NCI-H345 treated with DMSO at 0.1 percent for 48 hours (cell line): ENCODE measurements around the gene RWDD3.

Experiments used
- DNase-seq: peaks from one replicate; lab custom pipeline; 2025; ENCODE audit not compliant: unreplicated experiment; lab: John Stamatoyannopoulos, UW

Gene RWDD3, protein sequence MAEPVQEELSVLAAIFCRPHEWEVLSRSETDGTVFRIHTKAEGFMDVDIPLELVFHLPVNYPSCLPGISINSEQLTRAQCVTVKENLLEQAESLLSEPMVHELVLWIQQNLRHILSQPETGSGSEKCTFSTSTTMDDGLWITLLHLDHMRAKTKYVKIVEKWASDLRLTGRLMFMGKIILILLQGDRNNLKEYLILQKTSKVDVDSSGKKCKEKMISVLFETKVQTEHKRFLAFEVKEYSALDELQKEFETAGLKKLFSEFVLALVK

DNA sequence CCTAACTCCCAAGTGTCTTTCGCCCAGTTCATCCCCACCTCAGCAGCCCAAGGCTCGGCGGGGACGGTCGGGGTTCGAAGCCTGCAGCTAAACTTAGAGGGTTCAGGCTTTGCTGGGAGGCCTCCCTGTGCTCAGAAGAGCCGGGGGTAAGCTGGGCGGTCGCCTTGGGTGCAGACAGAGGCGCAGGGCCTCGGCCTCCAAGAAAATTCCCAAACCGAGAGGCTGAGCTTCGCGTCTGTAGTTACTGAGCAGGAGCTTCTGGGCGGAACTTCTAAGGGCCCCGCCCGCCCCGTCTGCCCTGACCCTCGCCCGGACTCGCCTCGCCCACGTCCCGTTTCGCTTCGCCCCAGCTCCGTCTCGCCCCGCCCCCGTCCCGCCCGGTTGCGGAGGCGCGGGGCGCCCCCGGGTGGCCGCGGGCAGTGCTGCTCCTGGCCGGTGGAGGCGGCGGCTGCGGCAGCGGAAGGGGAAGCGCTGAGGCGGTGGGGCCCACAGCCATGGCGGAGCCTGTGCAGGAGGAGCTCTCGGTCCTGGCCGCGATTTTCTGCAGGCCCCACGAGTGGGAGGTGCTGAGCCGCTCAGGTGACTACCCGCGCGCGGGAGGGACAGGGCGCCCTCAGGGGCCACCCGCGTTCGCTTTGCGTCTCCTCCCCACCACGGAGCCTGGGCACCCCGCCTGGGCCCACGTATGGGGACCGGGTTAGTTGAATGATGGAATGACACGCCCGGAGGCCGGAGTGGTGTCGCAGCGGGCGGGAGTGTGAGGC is at the start of gene RWDD3:
Gene RWDD3, plus strand, starts transcription at position 474 of the 764 bp plus-strand sequence. Its CDS starts 21 bp downstream, at position 495.
- DNase-seq: peak; percentile 67

DNA sequence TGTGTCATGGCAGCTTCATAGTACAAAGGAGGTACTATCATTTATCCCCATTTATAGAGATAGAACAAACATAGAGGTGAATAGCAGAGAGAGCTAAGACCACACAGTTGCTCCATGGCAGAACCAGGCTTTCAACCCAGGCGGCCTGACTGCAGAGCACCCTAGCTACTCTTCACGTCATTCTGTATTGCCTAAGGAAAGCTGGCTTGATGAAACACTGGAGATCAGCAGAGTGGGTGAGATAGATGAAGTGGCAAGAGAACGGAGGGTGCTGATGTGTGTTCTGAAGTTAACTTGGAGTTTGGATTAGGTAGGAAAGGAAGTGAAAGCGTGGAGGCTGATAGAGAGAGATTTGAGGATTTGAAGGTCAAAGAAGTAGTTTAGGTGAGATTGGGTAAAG is 47.9 kb upstream of the RWDD3 start:
- no peak for DNase-seq

DNA sequence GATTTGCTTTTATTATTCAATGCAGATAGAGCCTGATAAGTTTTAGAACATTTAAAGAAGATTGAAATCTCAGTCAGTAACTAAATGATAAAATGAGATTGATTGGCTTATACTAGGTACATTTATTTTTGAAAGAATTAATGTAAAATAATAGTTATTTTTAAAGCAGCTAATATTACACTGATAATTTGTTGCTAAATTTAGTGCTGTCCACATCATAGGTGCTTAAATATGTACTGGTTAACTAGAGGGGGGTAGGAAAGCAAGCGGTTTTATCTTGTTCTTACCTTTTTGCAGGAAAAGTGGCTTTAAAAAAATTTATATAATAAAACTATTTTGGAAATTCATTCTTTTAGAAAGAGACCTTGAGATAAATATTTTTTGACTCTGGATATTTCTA is 40.4 kb upstream of the RWDD3 start:
- no peak for DNase-seq

DNA sequence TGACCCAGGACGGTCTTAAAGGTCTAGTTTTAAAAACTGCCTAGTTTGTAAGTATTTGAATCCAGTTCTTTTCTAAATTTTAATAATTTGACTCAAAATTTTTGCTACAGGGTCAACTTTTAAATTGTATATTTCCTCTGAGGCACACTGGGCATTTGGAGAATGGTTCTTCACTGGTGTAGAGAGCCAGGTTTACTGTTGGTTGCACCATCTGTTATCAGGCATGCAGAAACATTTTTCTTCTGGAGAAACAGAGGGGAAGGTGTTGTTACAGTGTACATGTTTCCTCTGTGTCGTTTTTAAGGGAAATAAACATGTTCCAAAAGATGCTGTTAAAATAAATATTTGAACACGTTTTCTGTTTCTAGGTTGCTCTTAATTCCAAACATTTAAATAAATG is 39.0 kb upstream of the RWDD3 start:
- DNase-seq: no peak

DNA sequence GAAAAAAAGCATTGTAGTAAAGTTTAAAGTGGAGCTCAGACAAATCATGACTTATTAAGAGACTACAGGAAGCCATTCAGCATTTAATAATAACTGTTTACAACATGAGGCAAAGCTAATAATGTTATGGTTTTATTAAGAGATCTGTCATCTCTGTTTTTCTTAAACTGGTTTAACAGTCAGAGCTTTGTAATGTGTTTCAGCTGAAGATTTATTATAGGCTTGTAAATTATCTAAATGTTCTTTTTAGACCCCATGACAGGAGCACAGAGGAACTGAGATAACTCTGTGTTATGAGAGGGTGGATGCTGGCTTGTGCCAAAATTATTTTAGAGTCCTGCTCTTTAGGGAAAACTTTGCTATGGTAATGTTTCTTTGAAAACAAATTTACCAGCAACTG is 38.0 kb upstream of the RWDD3 start:
- no peak for DNase-seq

DNA sequence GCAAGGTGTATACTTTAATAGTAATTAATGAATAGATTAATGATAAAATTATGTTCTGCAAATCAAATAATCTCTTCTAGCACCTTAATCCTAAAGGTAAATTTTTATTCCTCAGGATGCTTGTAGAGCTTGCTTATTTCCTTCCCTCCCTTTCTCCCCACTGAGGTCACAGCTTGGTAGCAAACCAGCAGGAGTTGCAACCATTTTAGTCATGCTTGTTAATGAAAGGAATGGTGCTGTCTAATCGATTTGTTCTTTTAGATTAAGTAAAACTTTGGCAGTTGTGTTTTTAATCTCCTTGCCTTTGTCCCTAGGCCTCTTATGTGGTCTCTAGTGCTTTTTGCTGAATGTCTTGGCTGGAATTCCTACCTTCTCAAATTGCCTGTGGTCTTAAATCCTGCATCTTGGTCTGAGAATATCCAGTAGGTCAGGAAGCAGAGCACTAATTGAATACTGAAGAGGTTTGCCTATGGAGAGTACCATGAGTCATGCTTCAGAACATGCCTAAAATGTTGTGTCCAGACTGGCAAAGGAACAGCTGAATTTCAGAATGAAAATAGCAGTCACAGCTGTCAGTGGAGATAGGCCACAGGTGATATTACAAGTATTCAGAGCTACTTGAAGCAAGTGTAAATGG is 36.3 kb upstream of the RWDD3 start:
- no peak for DNase-seq

DNA sequence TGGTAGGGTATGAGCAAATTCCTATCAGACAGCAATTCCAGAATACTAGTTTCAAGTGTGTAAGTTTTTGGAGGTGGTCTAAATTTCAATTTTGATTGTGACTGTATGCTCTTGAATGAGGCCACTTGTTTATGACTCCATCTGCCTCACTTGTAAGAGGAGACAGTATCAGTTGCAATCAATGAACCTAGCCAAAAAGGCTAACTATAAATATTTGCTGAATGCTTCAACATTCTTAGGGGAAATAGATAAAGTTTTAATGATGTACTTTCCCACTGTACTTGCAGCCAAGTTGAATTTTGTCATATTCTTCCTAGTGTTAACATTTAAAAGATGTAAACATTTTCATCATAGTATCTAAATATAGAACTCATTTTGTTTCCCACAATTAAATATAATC is 32.1 kb upstream of the RWDD3 start:
- no peak for DNase-seq

DNA sequence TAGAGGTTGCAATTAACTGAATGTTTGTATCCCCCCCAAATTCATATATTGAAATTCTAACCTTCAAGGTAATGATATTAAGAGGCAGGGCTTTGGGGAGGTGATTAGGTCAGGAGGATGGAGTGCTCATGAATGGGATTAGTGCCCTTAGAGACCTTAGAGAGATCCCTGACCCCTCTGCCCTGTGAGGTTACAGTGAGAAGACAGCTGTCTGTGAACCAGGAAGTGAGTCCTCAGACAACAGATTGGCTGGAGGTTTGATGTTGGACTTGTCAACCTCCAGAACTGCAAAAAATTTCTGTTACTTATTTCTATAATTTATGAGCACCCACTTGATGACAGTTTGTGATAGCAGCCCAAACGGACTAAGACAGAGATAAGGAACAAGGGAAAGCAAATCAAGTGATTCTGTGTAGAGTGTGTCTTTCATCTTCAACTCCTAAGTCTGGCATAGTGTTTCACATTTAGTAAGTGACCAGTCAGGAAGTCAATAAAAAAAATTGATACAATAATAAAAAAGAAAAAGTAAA is 30.0 kb upstream of the RWDD3 start:
- no peak for DNase-seq

DNA sequence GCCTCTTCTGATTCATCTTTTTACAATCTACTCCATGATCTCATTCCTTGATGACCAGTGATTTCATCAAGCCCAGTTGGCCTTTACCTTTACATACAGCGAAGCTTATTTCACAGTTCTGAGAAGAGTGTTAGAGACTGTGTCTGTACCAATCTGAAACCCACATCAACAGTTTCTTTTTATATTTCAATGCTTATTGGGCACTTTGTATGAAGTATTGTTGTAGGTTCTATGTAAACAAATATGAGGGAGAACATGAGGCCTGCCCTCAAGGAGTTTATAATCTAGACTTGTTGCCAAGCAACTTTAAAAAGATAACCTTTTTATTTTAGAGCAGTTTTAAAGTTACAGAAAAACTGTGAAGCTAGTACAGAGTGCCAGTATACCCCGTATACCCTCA is 27.5 kb upstream of the RWDD3 start:
- no peak for DNase-seq

DNA sequence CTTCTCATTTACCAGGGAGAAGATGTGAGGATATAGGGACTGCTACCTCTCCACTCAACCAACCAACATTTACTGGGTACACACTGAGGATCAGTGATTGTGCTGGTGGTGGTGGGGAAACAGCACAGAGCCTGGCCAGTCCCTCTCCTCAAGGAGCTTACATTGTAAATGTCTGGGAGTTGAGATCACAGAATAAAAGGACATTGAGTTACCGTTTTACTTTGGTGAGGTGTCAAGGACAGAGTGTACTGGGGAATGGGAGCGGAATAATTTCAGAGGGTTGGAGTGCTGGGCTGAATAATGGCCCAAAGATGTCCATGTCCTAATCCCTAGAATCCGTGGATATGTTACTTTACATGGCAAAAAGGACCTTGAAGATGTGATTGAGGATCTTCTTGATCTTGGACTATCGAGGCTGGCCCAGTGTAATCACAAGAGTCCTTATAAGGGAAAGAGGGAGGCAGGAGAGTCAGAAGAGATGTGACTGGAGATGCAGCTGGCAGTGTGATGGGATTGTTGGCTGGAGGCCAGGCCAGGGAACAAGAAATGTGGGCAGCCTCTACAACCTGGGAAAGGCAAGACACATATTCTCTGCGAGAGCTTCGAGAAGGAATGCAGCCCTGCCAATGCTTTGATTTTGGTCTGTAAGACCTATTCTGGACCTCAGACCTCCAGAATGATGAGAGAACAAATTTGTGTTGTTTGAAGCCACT is 26.6 kb upstream of the RWDD3 start:
- no peak for DNase-seq

DNA sequence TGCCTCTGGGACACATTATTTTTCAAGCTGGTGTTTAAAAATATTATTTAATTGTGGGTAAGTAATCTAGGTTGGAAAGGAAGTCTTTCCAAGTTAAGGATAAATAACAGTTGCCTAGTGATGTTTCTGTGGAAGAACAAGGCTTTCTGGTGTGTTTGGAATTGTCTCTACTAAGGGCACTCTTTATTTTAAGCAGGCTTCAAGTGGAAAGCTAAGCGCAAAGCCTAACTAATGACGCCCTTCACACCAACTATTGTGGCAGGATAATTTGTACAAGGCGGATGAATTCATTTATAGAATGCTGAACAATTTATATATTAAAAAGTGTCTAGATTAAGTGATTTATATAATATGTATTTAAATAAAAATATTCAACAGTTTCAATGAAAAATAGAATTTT is 25.1 kb upstream of the RWDD3 start:
- no peak for DNase-seq

DNA sequence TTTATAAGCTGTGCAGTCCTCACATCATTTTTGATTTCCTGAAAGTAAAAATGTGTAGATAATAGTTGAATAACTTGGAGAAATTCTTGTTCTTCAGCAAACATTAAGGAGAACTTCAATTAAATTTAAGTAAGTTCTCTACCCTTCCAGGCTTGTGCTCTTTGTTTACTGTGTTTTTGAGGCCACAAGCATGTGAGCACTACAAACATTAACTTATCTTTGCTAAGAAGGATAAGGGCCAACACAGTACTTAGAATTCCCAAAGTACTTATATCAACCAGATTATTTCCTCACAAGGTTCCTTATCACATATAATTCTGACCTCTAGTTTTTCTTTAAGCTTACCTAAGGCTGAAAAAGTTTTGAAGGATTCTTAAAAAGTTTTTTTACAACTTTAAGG is 24.7 kb upstream of the RWDD3 start:
- no peak for DNase-seq

DNA sequence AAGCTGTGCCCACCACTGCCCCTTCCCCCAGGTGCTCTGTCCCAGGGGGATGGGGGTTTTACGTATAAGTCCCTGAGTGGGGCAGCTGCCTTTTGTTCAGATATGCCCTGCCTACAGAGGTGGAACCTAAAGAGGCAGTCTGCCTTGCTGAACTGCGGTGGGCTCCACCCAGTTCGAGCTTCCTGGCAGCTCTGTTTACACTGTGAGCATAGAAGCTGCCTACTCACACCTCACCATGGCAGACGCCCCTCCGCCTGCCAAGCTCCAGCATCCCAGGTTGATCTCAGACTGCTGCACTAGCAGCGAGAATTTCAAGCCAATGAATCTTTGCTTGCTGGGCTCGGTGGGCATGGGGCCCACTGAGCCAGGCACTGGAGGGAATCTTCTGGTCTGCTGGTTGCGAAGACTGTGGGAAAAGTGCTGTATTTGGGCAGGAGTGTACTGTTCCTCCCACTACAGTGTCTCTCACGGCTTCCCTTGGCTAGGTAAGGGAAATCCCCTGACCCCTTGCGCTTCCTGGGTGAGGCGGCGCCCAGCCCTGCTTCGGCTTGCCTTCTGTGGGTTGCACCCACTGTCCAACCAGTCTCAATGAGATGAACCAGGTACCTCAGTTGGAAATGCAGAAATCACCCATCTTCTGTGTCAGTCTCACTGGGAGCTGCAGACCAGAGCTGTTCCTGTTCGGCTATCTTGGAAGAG is 17.6 kb upstream of the RWDD3 start:
- no peak for DNase-seq

DNA sequence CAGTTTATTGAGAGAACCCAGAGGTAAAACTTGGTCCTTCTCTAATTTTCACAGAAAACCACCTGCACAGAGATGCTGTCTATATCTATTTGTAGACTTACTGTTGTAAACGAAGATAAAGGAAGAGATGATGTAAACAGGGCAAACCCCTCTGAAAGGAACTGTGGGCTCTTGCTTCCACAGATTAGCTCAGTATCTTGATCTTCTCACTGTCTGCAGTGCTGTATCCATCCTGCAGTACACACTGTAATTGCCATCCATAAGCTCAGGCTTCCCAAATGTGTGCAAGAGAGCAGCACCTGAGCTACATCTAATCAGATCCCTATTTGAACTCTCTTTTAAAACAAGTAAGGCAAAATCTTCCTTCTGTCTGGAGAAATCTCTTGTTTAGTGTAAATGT is 16.6 kb upstream of the RWDD3 start:
- DNase-seq: no peak

DNA sequence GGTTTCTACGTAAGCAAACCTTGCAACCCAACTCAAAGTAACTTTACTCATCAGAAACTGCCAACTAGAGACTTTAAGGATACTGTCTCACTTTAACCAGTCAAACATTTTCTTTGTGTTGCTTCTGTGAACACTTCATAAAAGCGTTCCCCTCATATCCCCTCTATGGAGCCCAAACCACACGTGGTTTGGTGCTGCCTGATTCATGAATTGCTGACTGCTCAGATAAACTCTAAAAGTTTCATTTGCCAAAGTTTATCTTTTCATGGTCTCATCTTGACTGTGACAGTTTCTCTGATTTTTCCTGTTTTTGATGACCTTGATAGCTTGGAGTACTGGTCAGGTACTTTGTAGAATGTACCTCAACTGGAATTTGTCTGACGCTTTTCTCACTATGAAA is 14.6 kb upstream of the RWDD3 start:
- no peak for DNase-seq

DNA sequence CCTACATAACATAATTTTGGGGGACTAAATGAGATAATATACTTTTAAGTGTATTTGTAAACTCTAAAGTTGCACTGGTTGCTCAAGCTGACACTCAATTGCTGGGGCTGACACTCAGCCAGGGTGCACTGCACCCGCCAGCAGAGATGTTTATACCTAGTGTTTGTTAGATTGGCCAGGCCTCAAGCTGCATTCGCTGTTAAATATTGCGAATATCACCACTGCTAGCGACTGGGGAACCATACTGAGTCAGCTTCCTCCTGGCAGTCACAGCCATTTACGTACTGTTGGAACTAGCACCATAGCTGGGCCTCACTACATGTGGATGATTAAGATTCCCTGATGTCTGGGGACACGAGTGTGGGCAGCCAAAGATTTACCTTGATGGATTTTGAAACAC is 12.7 kb upstream of the RWDD3 start:
- no peak for DNase-seq

DNA sequence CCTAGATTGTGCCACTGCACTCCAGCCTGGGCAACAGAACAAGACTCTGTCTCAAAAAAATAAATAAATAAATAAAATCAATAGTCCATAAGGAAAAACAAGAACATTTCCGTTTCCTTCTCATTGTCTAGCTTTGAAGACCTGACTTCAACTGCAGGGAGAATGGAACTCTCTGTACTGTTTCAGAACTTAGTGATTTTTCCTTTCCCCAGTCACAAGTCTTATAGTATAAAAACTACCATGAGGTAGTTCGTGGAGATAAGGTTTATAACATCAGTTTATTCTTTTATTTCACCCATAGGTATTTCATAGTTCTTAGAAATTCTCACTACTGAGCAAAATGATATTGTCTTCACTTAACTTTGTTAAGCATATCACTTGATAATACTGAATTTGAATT is 11.4 kb upstream of the RWDD3 start:
- DNase-seq: no peak

DNA sequence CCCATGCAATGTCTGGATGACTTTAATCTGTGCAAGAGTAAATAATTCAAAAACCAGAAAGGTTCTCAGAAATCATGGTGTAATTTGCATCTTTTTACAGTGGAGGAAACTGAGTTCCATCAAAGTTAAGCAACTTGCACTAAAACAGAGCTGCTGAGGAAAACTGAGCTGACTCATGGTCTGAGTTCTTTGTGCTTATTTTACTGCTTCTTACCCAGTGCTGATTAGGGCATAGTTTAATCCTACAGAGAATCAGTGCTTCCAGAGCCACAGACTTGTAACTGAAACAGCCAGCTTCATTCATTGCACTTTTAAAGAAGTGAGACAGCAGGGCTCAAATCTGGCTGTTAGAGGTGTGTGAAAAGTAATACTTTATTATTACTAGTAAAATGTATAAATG is 10.9 kb upstream of the RWDD3 start:
- DNase-seq: no peak

DNA sequence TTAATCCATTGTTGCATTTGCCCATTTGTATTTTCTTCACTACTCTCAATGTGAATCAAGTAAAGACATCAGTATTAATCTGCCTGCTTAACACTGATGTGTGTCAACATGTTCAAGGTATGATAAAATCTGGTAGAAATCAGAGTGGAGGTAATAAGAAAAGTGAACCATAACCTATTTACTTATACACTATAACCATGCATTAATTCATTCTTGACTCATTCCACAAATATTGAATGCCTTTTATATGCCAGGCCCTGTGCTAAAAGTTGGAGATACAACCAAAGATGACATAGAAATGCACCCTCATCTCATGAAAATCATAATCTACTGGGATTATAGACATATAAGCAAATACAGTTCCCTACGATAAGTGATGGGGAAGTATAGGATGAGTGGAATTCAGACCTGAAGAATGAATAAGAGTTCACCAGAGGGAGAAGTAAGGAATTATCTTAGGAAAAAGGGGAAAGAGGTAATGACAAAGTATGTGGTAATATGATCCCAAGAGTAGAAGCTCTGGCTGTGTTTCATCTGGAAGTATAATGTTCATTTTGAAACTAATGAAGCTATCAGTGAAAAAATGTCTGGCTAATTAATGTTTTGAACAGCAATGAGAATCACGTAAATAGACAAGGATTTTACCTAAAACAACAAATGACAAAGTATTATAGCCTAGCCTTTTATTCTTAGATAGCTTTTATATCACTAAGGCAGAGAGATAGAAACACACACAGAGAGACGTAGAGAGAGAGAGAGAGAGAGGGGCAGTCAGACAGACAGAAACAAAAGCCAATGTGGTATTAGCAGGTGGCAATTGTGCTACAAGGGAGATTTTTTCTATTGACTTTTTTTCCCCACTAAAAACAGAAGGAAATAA is 7.0 kb upstream of the RWDD3 start:
- no peak for DNase-seq

DNA sequence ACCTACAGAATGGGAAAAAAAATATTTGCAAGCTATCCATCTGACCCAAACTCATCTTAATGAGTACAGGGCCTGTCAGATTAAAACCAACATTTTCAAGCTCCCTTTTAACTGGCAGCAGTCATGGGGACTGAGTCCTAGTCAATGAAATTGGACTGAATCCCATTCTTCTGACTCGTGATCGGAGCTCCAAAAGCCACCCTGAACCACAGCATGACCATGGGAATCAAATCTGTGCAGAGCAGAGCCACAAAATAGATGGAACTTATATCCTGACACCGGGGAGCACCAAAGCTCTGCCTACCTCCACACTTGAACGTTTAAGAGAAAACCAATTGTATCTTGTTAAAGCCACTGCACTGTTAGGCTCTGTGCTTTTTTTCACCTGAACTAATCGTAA is 5.0 kb upstream of the RWDD3 start:
- no peak for DNase-seq
